HG03025 (cell line): ENCODE results near the gene KLRK1.
A peak's percentile ranks its signal among the peaks of the same experiment; 100 is the strongest.
"Not testable (repeated sequence)": the region's sequence is repeated elsewhere in the genome, so short reads cannot be mapped to it uniquely, and the experiment has no call there.

ENCODE experiments used
- ATAC-seq: cut with Tn5 transposase; IDR thresholded peaks from one replicate; pipeline ENCODE4 v1.9.1; 2021; ENCODE audit warnings: mild to moderate bottlenecking, moderate library complexity; ENCODE audit not compliant: unreplicated experiment, low FRiP score

Gene KLRK1

GRCh38 chr12:10363914-10364814, 25.7 kb downstream of the KLRK1 start:
- ATAC-seq, result peak; percentile 91

GRCh38 chr12:10363658-10363913, 26.3 kb downstream of the KLRK1 start:
- ATAC-seq, result no peak

DNA sequence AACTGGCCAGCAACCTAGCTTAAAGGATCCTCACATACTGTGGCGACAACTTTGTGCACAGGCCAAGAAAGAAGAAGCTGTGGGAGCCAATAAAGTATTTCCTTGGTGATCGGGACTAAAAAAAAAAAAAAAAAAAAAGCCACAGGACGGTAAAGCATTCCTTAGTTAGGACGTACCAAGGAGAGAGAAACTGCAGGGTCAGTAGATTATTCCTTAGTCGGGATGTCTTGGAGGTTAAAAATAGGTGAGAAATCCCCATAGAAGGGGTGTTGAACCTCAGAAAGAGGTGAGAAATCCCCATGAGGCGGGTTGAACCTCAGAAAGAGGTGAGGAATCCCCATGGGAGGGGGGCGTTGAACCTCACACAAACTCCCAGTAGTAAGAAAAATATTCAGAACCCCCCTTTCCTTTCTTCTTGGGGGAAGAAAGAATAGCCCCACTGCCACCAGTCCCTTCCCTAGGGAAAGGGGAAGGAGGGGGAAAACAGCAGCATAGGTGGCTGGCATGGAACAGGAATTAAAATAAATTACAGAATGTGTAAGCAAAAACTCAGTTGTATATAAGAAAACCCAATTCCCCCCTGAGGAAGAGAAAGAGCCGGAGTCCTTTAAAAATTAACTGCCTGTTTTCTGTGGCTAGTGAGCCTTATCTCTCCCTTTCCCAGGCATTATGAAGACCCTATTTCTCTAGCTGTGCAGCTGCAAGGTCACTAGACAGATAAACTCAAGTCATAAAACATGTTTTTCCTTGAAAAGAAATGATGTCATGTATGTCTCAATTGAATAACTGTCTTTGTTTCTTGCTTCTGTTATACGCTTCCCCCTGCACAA, 26.8 kb downstream of the KLRK1 start:
- no peak for ATAC-seq

DNA sequence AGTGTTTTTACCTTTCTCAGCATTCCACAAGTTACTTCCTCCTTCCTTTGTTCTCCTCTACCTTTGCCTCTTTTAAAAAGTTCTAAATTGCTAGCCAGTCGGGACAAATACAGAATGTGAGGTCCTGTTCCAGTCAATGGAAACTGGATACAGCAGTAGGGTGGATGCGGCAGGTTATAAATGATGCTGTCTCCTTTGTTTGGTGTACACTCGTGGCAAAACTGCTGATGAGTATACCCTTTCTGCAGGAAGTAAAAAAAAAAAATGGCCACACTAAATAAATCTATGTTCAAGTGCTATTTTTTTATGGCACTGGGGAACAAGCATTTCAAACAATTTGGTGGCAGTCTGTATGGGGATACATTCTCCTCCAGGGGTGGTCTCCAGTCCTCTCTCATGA, 27.5 kb downstream of the KLRK1 start:
- ATAC-seq, result no peak

GRCh38 chr12:10361622-10362021, 28.2 kb downstream of the KLRK1 start:
- ATAC-seq, result no peak

GRCh38 chr12:10361084-10361483, 28.8 kb downstream of the KLRK1 start:
- ATAC-seq, result no peak

DNA sequence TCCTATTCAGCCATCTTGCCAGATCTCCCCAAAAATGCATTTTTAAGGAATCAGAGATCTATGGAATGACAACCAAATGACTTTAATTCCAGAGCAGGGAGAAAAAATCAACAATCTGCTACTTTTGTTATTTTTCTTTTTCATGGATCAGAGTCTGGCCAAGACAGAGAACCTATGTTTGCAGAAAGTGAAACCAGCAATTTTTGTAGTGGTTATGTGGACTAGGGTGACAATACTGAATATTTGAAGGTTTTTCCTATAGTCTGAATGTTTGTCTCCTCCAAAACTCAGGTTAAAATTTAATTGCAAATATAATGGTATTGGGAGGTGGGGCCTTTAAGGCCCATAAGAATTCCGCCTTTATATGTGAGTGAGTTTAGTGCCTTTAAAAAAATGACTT, 30.9 kb downstream of the KLRK1 start:
- ATAC-seq, result no peak

GRCh38 chr12:10358131-10358530, 31.7 kb downstream of the KLRK1 start:
- ATAC-seq, result no peak

- ATAC-seq, result no peak
These were observed 35.3 kb downstream of the KLRK1 start for GRCh38 chr12:10354502-10354901.

GRCh38 chr12:10354071-10354470, 35.8 kb downstream of the KLRK1 start:
- ATAC-seq, result no peak

GRCh38 chr12:10351457-10351856, 38.4 kb downstream of the KLRK1 start:
- ATAC-seq, result not testable (repeated sequence)

- ATAC-seq, result no peak
These were observed 47.8 kb downstream of the KLRK1 start for GRCh38 chr12:10341892-10342509.

DNA sequence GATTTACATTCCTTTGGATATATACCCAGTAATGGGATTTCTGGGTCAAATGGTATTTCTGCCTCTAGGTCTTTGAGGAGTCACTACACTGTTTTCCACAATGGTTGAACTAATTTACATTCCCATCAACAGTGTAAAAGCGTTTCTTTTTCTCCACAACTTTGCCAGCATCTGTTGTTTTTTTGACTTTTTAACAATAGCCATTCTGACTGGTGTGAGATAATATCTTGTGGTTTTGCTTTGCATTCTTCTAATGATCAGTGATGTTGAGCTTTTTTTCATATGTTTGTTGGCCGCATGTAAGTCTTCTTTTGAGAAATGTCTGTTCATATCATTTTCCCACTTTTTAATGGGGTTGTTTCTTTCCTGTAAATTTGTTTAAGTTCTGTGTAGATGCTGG, 48.9 kb downstream of the KLRK1 start:
- ATAC-seq, result not testable (repeated sequence)

GRCh38 chr12:10339053-10339840, 50.6 kb downstream of the KLRK1 start:
- no peak for ATAC-seq

DNA sequence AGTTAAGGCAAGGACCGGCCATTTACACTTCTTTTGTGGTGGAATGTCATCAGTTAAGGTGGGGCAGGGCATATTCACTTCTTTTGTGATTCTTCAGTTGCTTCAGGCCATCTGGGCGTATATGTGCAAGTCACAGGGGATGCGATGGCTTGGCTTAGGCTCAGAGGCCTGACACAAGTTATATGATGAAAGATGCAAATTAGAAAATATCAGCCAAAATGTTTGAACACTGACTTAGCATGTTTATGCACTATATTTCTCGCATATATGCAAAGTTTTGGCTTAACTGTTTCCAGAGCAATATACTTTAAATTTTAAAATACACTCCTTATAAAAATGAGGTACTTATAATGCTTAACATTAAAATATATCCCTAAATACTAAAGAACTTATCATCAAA, 51.4 kb downstream of the KLRK1 start:
- not testable (repeated sequence) for ATAC-seq

DNA sequence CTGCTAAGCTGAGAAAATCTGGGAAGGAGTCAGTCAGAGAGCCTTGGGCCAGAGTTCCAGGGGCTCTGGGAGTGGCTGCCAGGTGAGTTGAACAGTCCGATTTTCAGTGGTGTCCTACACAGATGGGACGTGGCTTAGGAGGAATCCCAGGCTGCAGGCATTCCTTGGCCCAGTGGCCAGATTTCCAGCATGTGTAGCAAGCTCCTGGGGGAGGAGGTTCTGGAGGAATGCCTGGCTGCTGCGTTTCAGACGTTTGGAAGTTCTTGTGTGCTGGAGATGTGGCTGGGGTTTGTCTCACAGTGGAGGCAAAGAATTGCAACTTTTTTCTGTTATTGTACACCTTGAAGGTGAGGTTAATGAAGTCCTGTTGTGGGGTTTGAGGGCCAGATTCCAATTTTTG, 53.6 kb downstream of the KLRK1 start:
- ATAC-seq, result not testable (repeated sequence)

DNA sequence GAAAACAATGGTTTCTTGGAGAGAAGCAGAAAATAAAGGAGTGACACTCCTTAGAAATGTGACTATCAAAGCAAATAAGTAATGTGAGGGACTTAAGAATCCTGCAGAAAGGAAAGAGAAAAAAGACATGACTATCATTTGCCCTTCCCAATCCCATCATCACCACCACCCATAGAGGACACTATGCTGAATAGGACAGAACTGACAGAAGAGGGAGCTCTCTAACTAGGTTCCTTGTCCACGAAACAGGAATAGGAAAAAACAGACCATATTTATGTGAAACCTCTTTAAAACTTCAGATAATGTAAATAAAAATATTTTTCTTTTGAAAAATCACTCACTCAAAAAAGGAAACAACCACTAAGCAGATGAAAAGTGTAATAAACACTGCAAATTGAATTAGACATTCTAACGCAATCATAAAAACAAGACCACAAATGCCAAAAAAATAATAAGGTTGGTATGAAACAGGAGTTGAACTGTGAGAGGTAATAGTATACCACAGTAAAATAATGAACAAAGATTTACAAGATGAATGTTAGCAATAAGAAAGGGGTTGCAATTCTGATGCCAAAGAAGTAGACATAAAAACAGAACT, 58.1 kb downstream of the KLRK1 start:
- no peak for ATAC-seq

DNA sequence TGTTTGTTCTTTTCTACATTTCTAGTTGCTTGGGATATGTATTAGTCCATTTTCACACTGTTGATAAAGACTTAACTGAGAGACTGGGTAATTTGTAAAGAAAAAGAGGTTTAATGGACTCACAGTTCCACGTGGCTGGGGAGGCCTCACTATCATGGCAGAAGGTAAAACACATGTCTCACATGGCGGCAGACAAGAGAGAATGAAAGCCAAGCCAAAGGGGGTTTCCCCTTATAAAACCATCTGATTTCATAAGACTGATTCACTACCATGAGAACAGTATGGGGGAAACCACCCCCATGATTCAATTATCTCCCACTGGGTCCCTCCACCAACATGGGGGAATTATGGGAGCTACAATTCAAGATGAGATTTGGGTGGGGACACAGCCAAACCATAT, 61.1 kb downstream of the KLRK1 start:
- not testable (repeated sequence) for ATAC-seq
